ENCODE results near the gene CCSER1.

DNA sequence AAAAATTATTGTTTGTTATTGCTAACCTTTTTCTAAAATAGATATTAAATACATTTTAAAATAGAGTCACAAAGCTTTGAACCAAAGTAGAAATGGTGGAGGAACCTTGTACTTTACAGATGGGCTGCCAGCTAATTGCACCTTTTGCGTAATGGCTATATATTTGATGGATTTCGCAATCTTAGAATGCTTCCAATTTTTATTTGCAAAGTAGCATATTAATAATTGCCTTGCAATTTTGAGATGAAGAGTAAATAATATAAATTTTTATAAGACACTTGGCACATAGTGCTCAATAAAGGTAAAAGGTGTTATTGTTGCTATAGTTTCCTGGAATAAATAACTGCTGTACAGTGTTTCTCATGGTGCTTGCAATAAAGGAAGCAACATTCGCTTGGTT, 533.5 kb downstream of the CCSER1 start:
- TF ChIP-seq POLR2A (IDR thresholded peaks at IDR 0.05; ENCODE audit: low read depth, low read length) (no peak), POLR2AphosphoS5 (IDR thresholded peaks at IDR 0.05; ENCODE audit: low read depth, low read length) (no peak)
